GM18519 (cell line): ENCODE data around the gene NAV2.

ENCODE experiments used
- ATAC-seq: cut with Tn5 transposase; IDR thresholded peaks from one replicate; pipeline ENCODE4 v1.9.1; 2021; ENCODE audit warnings: mild to moderate bottlenecking, moderate library complexity; ENCODE audit not compliant: unreplicated experiment, low FRiP score

The NAV2 gene

DNA sequence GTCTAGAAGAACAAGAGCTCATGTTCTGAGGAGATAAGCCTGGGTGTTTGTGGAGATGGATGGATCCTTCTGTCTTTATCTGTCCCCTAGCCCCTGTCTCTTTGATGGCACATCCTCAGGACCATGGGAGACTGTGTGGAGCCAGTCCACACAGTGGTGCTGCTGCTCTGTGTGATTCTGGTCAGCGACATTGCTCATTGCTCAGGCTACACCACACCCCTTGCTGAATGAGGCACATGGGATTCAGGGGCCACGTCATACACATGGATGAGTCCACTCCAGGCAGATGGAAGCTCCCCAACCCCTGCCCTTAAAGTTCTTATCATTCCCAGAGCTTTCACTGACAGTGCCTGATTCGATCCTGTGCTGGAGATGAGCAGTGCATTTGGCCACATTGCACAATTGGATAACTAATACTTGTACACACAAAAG is 222.2 kb downstream of the NAV2 start:
- no peak for ATAC-seq

DNA sequence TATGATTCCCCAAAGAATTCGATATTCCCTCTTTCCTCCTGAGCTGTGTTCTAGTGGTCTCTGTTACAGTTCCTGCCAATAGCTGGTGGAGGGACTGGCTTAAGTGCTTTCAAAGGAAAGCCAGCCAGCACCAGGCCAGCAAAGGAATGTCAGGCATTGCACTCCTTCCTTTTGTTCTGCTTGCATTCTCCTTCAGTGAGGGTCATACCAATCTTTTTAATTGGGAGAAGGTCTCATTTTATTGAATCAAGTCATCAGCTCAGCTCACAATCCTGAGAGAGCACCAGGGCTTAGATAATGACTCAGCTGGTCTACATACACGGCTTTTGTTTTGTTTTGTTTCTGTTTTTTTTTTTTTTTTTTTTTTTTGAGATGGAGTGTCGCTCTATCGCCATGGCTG is 222.9 kb downstream of the NAV2 start:
- no peak for ATAC-seq

DNA sequence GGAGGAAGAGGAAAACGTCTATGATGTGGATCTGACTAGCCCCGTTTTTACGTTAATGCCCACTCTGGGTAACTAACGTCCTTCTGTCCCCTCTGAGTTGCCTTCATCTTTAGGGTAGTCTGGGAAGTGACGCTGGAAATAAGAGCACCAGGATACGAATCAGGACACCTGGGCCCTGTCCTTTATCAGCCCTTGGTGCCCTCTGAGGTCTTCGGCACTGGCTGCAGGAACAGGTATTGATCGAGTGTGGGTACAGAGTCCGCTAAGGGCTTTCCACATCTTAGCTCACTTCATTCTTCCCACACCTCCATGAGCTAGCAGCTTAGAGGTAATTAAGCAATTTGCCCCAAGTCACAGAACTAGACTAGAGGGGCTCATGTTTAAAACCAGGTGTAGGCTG is 223.8 kb downstream of the NAV2 start:
- ATAC-seq = no peak

DNA sequence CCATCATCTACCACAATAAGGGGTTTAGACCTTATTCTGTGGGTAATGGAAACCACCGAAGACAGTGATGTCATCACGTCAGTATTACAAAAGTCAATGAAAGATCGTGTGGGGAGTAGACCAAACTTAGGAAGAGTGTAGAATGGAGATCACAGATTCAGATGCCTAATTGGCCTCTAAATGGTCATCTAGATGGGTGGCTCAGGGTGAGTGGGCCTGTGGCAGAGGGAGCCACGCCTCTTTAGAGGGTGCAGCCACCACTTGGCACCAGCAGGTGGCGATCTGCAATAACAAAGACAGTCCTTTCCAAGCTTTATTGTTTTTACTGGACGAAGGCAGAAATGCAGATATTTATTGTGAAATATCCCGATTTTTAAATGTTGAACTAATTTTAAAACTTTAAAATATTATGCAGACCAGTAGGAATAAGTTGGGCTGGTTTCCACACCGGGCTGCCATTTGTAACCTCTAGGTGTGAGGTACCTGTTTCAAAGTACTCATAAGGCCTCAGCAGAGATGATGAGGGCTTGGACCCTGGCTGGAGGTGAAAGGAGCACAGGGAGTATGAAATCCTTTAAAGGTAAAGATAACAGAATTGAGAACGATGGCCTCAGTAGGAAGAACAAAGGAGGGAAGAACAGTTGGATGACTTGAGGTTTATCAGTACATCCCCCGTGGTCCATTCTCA is 225.7 kb downstream of the NAV2 start:
- ATAC-seq = peak; percentile 56

DNA sequence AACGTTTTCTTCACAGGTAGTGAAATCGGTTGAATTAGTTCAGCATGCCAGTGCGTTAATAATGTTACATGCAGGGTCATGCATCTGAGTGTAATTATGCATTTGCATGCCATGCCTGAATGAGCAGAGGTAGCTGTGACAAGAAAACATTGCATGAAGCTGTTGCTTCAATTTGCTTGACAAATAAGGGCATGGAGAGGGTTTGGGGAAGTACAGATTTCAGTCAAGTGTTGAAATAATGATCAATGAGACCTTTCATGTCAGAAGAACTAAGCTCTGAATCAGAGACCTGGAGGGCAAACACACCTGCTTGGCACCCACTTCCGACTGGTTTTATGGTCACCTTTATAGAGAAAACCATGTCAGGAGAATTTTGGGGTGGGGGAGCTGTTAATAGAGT is 226.2 kb downstream of the NAV2 start:
- ATAC-seq = no peak

DNA sequence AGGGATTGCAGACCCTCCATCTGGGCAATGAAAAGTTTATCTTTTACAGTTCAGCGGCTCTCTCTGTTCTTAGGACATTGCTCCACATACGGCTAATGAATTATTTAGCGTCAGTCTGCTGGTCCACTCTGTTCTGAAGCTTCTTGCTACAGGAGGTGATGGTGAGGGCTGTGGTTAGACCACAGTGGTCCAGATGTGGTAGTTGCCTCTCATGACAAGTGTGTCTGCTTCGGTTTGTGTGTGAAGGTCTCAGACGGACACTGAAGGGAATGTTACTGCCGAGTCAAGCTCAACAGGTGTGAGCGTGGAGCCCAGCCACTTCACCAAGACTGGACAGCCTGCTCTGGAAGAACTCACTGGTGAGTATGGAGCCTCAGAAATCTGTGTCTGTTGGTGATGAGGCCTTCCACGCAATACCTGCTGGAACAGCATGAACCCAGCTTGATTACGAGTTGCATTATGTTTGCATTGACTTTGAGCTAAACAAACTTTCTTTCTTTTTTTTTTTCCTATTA is 226.8 kb downstream of the NAV2 start:
- no peak for ATAC-seq

DNA sequence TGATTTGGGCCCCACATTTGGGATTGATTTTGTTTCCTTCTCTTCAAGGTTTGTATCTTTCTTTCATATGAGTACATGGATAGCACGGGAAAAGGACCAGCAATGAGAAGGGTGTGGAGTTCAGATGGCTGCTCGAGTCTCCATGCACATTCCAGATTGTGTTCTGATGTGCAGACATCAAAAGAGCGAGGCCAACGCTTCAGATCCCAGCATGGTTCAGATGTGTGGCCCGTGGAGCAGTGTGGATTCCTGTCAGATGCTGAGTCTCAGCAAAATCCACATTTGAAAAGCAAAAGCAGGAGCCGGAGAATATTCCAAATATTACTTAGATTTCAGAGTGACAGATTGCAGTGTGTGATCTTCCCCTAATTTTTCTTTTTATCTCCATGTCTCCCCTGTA is 228.2 kb downstream of the NAV2 start:
- ATAC-seq = no peak

DNA sequence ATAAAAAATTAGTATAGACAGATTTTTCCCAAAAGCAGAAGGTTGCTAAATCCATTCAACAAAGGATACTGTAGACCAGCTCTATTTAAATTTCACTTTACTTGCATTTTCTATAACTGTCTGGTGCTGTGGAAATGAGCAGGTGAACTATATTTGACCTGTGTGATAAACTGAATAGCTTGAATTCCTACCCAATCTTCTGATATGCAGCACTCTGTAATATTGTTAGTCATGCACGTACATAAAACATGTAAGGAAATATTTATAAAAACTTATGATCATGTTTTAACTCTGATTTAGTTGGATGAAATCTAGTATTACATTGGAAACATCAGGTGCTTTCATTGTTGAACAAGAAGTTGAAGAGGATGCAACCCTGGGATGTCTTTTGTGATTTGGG is 234.0 kb downstream of the NAV2 start:
- no peak for ATAC-seq

DNA sequence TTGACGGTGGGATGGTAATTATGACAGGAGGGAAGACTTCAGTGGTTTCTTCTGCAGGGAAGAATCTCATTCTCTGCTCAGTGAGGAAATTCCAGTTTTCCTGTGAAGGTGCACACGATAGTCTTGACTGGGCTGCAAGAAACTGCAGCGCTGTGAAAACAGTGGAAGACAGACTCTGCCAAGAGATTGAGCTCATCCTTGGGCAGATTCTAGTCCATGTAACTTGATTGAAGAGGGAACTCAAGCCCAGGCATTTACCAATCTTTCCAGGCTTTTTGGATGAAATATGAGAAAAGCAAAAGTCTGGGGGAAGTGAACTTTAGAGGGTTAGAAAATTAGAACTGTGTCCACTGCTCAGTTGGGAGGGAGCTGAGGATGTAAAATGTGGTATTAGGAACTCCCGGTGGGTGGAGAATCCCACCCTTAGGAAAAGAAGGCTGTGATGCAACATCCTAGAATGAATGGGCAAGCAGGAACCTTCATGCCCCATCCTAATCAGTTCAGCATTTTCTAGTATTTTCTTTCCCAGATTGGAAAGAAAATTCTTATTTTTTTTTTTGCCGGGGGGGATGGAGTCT is 235.0 kb downstream of the NAV2 start:
- no peak for ATAC-seq

DNA sequence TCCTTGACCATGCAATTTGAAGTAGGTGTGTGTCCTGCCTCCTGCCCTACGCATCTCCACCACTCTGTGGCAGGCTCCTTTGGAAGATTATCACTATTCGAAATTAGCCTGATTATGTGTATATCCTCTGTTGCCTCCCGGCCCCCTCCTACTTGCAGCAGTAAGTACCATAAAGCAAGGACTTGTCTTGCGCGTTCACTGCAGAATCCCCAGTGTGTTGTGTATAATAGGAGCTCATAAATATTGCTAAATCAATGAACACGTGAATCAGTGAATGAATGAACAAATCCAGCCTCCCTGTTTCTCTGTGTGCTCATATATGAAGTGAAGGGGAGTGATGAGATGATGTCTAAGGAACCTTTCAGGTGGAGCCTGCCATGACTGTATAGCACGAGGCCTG is 237.0 kb downstream of the NAV2 start:
- ATAC-seq = no peak

DNA sequence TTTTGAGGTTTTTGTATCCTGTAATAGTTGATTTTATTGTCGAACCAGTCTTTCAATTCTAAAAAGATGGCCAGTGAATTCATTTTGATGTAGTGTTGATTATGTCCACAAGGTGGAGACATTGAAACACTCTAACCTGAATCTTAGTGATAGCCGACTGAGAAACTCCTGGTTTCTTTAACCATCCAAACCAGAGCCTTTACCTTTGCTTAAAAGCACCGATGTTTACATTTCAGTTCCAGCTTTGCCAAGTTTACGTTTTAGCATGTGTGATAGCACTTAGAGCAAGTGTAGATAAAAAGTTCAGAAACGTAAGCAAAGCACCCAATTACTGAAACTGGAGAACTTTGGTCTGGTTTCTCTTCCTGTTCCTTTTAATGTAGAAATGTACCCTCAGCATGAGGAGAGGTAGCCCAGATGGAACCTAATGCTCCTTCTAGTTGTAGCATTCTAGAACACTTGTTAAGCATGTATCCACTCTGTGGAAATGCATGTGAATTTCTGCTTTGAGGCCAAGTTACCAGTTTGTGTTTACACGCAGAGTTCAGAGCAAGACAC is 239.0 kb downstream of the NAV2 start:
- ATAC-seq = peak; percentile 81

DNA sequence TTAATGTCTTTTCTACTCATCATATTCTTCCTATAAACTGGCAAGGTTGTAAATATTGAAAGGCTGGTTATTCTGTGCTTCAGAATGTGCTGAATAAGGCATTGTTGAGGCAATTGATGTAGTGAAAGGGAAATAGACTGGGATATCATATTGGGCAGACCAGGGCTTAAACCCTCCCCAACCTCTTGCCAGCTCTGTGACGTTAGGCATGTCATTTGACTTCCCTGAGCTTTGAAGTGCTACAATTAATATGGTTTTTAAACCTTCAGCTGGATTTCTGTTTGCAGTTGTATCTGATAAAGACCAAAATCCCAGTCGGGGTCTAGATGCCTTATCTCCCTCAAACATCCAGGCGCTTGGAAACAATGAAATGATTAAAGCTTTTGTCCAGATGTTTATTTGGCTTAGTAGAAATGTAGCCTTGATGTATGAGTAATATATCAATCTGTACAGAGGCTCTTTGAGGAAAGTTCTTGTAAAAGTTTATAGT is 239.5 kb downstream of the NAV2 start:
- ATAC-seq = no peak

DNA sequence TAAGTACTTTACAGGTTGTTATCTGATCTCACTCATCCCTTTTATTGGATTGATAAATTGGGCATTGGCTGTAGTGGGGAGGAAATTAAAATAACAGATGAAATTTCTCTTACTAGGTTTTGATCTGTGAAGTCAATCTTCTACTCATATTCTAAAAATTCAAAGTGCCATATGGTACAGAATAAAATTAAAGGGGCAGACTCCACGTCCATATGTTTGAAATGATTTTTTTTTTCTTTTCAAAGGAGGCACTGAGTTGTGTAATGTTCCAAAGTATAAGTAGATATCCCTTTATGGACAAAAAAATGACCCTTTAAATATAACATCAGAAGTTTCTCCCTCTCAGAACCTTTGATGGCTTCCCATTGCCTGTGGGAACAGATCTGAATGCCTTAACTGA is 240.3 kb downstream of the NAV2 start:
- ATAC-seq = no peak

DNA sequence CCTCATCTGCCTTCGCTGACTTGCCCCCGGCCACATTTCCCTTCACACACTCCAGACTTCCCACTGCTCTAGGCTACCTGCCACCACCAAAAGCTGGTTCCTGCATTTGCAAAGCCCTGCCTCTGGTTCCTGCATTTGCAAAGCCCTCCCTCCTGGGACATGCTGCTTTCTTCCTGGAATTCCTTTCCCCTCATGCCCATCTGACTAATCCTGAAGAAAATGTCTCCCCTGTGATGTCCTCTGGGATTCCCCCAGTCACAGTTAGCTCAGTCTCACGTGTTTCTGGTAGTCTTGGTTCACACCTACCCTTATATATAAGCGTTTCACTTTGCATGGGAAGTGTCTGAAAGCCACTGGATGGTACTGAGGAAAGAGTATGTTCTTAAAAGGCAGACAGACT is 240.7 kb downstream of the NAV2 start:
- no peak for ATAC-seq

DNA sequence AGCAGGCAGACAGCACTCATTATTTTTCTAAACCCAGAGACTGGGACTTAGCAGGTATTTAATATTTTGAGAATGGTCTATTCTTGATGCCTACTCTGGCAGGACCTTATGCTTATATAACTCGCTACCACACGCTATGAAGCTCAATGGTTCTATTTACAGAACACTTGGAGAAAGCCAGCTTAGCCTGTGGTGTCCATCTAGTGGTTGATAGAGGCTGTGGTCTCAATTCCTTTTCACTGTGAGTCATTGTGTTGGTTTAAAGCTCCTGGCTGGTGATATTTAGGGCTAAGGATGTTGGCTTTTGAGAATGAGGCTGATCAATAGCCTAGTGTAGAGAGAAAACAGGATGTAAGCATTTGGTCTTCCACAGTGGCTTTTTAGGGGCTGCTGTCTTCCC is 241.3 kb downstream of the NAV2 start:
- no peak for ATAC-seq

DNA sequence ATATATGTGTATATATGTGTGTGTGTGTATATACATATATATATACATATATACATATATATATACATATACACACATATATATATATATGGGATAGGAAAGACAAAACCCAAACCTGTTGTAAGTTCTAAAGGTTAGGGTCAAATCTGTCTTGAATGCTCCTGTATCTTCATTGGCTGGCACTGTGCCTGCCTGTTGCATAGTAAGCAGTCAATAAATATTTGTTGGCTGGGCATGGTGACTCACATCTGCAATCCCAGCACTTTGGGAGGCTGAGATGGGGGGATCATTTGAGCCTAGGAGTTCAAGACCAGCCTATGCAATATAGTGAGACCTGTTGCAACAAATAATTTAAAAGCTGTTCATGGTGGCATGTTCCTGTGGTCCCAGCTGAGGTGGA is 242.3 kb downstream of the NAV2 start:
- no peak for ATAC-seq

DNA sequence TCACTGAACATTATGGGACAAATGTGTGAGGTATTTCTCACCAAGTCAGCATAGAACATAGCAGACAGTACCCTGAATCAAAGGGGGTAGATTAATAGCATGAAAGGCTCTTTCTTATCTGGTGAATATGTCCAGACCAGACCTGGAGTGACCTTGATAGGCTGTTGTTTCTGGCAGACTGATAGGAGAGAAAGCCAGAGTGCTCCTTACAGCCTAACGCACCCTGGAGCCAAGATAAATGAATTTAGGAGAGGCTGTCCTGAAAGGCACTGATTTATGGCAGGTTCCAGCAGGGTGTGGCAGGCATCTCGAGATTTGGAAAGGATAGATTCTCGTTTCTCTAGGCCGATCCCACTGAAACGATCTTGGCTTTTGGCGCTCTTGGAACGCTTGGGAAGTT is 243.0 kb downstream of the NAV2 start:
- ATAC-seq = no peak

DNA sequence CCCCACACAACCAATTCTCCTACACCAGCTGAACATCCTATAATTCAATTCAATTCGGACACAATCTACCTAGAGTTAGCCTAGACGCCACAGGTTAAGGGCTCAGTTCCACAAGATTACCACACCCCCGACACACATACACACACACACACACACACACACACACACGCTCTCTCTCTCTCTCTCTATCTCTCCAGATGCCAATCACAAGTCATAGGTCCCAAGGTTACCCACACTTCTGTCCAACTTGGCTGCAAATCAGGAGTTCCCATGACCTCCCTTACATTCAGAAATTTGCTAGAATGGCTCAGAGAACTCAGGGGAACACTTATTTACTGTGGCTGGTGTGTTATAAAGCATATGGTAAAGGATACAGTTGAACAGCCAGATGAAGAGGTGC is 243.6 kb downstream of the NAV2 start:
- ATAC-seq = no peak

DNA sequence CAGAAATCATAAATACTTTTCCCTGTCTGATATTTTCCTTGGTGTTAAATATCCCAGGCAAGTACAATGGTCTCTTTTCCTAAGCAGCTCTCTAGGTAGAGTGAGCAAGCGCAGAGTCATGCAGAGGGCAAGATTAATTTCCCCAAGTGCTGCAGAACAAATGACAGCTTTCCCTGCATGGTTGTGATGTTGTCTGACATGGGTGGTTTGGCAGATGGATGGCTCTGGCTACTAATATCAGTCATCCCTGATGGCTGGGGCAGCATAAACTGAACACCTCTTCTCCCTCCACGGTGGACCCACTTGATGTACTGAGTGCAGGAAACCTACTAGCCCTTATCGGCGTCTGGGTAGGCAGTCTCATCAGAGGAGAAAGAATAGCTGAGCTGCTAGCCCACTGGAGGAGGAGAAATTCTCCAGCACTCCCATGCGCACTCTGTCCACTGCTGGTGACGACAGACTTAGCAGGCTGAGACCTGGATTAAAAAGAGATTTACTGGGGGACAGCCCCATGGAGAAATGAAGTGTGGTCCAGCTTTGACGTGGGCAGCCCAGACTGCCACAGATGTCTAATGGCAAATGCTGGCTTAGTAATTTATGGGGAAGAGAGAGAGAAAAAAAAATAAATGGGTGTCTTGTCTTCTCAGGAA is 244.8 kb downstream of the NAV2 start:
- no peak for ATAC-seq

DNA sequence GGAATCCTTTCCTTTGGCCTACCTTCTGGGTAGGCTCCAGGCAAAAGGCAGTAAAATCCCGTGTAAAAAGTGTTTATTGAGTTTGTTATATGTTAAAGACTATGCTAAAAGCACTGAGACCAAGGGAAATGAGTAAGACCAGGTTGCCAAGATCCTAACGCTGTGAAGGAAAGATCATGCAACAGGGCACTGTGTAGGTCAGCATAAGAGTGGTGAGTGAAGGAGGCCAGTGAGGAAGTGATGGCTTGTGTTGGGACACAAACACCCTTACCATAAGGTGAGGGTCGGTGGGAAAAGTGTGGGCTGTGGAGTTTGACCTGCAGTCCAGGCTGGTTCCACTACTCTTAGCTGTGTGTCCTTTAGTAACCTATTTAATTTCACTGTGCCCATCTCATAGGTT is 245.6 kb downstream of the NAV2 start:
- no peak for ATAC-seq

DNA sequence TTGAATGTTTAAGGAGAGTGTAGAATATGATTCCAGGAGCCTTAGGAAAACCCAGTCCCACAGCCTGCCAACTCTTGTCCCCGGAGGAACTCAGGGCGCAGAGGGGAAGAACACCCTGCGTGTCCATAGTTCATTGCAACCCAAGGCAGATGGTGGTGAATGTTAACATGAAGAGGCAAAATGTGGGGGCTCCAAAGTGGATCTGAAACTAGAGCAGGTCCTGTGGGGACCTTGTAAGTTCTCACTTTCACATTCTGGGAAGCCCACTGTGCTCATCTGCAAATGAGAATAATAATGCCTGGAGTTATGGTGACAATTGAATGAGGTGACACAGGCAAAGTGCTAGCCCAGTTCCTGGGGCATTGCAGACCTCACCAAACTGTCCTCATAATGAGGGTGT is 246.6 kb downstream of the NAV2 start:
- no peak for ATAC-seq
